PC-3 (cell line): ENCODE measurements around the gene ANO7. TPM values are rescaled to one million over a fixed set of nuclear protein-coding genes. Genes with fewer than 3 reads are reported as not detected.

Experiments used
- ATAC-seq: fragments of 200-7000 bp; cut with Tn5 transposase; 2 replicates; pipeline ENCODE4 v1.9.1; 2020; ENCODE audit warnings: mild to moderate bottlenecking, moderate library complexity
- Bru-seq: library from RNA; stranded (reverse); fragments of 400-500 nt; gene quantifications from one replicate; lab custom pipeline; 2021; lab: Mats Ljungman, UMichigan
- BruChase-seq, 2 experiments: library from RNA; stranded (reverse); fragments of 400-500 nt; gene quantifications; one replicate each; lab custom pipeline; 2021; lab: Mats Ljungman, UMichigan
- BruUV-seq: library from RNA; stranded (reverse); fragments of 400-500 nt; replicated peaks from 2 replicates; lab custom pipeline; 2021; lab: Mats Ljungman, UMichigan
- CTCF ChIA-PET: fragments of 300-600 bp; sonication (Branson Sonifier 250); formaldehyde crosslinking; loops from one replicate; lab custom pipeline; 2022; ENCODE audit warnings: antibody characterized with exemption; lab: Charles Lee
- POLR2A ChIA-PET: fragments of 300-600 bp; sonication (Branson Sonifier 250); formaldehyde crosslinking; loops from one replicate; lab custom pipeline; 2022; ENCODE audit warnings: antibody characterized with exemption; ENCODE audit not compliant: unreplicated experiment; lab: Charles Lee
- DNase-seq: peaks from one replicate; pipeline ENCODE4 v3.0.0-alpha.2; 2015
- H2AFZ ChIP-seq: fragments of 300-600 bp; sonication (generic); 2 replicates; pipeline ENCODE4 v1.6.0; 2016; ENCODE audit warnings: antibody characterized with exemption, low read length
- H3F3A ChIP-seq: fragments of 300-600 bp; sonication (generic); one replicate; pipeline ENCODE4 v1.6.0; 2017; ENCODE audit warnings: antibody characterized with exemption, low read length, control low read depth, mild to moderate bottlenecking; ENCODE audit not compliant: unreplicated experiment
- H3K27ac ChIP-seq: fragments of 300-600 bp; sonication (generic); 2 replicates; pipeline ENCODE4 v1.5.1; 2016; ENCODE audit warnings: mild to moderate bottlenecking, low read length
- H3K27me3 ChIP-seq: fragments of 300-600 bp; sonication (generic); 2 replicates; pipeline ENCODE4 v1.6.1; 2016; ENCODE audit warnings: low read length, mixed read lengths
- H3K36me3 ChIP-seq: fragments of 300-600 bp; sonication (generic); 2 replicates; pipeline ENCODE4 v1.6.1; 2016; ENCODE audit warnings: low read depth, mixed run types, low read length, mixed read lengths
- H3K4me1 ChIP-seq: fragments of 300-600 bp; sonication (generic); 2 replicates; pipeline ENCODE4 v1.5.1; 2016; ENCODE audit warnings: low read length; ENCODE audit not compliant: insufficient read depth
- H3K4me2 ChIP-seq: fragments of 300-600 bp; sonication (generic); 2 replicates; pipeline ENCODE4 v1.6.0; 2016; ENCODE audit warnings: low read length
- H3K4me3 ChIP-seq: fragments of 300-600 bp; sonication (generic); 2 replicates; pipeline ENCODE4 v1.5.1; 2016; ENCODE audit warnings: mild to moderate bottlenecking, low read length, mixed read lengths
- H3K79me2 ChIP-seq: fragments of 300-600 bp; sonication (generic); 2 replicates; pipeline ENCODE4 v1.6.1; 2017; ENCODE audit warnings: low read length, mixed read lengths
- H3K9ac ChIP-seq: fragments of 300-600 bp; sonication (generic); 2 replicates; pipeline ENCODE4 v1.6.0; 2016; ENCODE audit warnings: mild to moderate bottlenecking, low read length
- H3K9me2 ChIP-seq: fragments of 300-600 bp; sonication (generic); replicated peaks from 2 replicates; pipeline ENCODE4 v1.6.1; 2016; ENCODE audit warnings: mixed run types, low read length, mixed read lengths
- H3K9me3 ChIP-seq: fragments of 300-600 bp; sonication (generic); 2 replicates; pipeline ENCODE4 v1.6.1; 2016; ENCODE audit warnings: low read length, mixed read lengths
- H4K20me1 ChIP-seq: fragments of 300-600 bp; sonication (generic); 2 replicates; pipeline ENCODE4 v1.6.1; 2016; ENCODE audit warnings: low read length, mixed read lengths
- CTCF ChIP-seq: fragments of 300-600 bp; sonication (generic); conservative IDR thresholded peaks from 2 replicates; pipeline ENCODE4 v1.5.1; 2017; ENCODE audit warnings: antibody characterized with exemption, low read depth, mild to moderate bottlenecking, low read length
- EZH2 ChIP-seq: fragments of 300-600 bp; sonication (generic); IDR thresholded peaks from one replicate; pipeline ENCODE4 v1.6.1; 2017; ENCODE audit warnings: antibody characterized with exemption, mild to moderate bottlenecking, low read length; ENCODE audit not compliant: unreplicated experiment
- EZH2phosphoT487 ChIP-seq: fragments of 300-600 bp; sonication (generic); IDR thresholded peaks from 2 replicates; pipeline ENCODE4 v1.6.1; 2018; ENCODE audit warnings: mild to moderate bottlenecking, antibody characterized with exemption, low read length, borderline replicate concordance
- intact Hi-C: fragments of 100-400 bp; cut with micrococcal nuclease; formaldehyde crosslinking; loops from 2 replicates; pipeline ENCODE4 v1.9.0; 2023
- long read RNA-seq: library from polyadenylated mRNA; unstranded; transcript quantifications from one replicate; pipeline ENCODE4 v2.0.0, GENCODE V29; 2021; ENCODE audit not compliant: unreplicated experiment
- total RNA-seq: library from RNA; depleted of rRNA; stranded (reverse); fragments of >200 nt; gene quantifications from 2 replicates; pipeline ENCODE4 v1.2.3, GENCODE V29; 2014; rRNA removed

Gene ANO7, protein sequence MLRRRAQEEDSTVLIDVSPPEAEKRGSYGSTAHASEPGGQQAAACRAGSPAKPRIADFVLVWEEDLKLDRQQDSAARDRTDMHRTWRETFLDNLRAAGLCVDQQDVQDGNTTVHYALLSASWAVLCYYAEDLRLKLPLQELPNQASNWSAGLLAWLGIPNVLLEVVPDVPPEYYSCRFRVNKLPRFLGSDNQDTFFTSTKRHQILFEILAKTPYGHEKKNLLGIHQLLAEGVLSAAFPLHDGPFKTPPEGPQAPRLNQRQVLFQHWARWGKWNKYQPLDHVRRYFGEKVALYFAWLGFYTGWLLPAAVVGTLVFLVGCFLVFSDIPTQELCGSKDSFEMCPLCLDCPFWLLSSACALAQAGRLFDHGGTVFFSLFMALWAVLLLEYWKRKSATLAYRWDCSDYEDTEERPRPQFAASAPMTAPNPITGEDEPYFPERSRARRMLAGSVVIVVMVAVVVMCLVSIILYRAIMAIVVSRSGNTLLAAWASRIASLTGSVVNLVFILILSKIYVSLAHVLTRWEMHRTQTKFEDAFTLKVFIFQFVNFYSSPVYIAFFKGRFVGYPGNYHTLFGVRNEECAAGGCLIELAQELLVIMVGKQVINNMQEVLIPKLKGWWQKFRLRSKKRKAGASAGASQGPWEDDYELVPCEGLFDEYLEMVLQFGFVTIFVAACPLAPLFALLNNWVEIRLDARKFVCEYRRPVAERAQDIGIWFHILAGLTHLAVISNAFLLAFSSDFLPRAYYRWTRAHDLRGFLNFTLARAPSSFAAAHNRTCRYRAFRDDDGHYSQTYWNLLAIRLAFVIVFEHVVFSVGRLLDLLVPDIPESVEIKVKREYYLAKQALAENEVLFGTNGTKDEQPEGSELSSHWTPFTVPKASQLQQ
- total RNA-seq = 2.6 and 2.9 TPM in 2 replicates
- percentile 28 among the genes with signal in this experiment for Bru-seq, nascent RNA
- BruChase-seq, experiment 1, labeled RNA remaining after a 6-hour chase = percentile 33 among the genes with signal in this experiment
- percentile 34 among the genes with signal in this experiment for BruChase-seq, experiment 2, labeled RNA remaining after a 2-hour chase
- long read RNA-seq, partial matches to known transcripts = 0 of 4 reads
- long read RNA-seq, other reads (novel, unspliced or antisense) = 2 of 4 reads

DNA sequence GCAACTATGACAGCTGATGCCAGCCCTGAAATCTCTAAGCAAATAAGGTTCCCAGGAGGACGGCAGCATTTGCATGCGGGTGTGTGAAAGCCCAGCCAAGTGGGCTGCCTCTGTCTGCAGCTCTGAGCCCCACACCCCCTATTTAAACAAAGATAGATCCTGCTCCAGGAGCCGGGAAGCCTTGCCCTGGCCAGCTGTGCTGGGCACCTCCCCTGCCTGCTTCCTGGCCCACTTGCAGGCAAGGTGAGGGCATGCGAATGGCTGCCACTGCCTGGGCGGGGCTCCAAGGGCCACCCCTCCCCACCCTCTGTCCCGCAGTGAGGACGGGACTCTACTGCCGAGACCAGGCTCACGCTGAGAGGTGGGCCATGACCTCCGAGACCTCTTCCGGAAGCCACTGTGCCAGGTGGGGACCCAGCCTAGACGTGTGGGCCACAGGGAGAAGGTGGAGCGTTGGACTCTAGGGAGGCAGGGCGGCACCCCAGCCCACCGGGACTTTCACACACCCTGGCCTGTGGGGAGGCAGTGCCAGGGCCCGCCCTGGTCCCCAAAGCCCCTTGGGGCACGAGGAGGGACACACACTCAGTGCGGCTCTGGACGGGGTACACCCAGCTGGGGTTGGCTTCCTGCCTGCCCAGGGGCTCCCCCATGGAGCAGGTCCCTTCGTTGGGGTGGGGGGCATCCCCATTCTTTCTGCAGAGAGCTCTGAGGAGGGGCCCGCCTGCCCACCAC lies at the start of gene ANO7:
Gene ANO7, plus strand, starts transcription at position 317 of the 732 bp plus-strand sequence. CDS start 1,387 bp downstream, outside the sequence.
- TF ChIP-seq EZH2phosphoT487 (no peak), CTCF (no peak), EZH2 (no peak)
- no peaks in the 10 kb centered on the region for H3K4me1 ChIP-seq
- intact Hi-C loops = no loop called here
- H3K4me3 ChIP-seq = no peak within 1 kb of the TSS
- CTCF ChIA-PET = no interaction called here
- no peak within 1 kb of the TSS for H3K4me2 ChIP-seq
- H3K79me2 ChIP-seq = no peaks in the 10 kb centered on the region
- no peaks in the 10 kb centered on the region for H4K20me1 ChIP-seq
- no peaks in the 10 kb centered on the region for H3K9me2 ChIP-seq
- H3K9ac ChIP-seq = no peak within 1 kb of the TSS
- ATAC-seq (peak; percentile 59), DNase-seq (peak; percentile 5)
- no peaks in the 10 kb centered on the region for H3K36me3 ChIP-seq
- H3K27me3 ChIP-seq = no peaks in the 10 kb centered on the region
- BruUV-seq = no TSS peak
- no peak within 1 kb of the TSS for H3K27ac ChIP-seq
- POLR2A ChIA-PET = no interaction called here
- no peaks in the 10 kb centered on the region for H3K9me3 ChIP-seq
- no peaks in the 10 kb centered on the region for H3F3A ChIP-seq
- no peak within 1 kb of the TSS for H2AFZ ChIP-seq

- Histone ChIP-seq H3K36me3 (no peaks in the 10 kb centered on the region), H3K9me2 (no peaks in the 10 kb centered on the region), H3F3A (no peaks in the 10 kb centered on the region), H3K4me2 (no peak overlapping the region), H3K79me2 (no peaks in the 10 kb centered on the region), H3K27ac (no peak overlapping the region), H4K20me1 (no peaks in the 10 kb centered on the region), H3K4me3 (no peak overlapping the region), H3K9ac (no peak overlapping the region), H3K4me1 (no peaks in the 10 kb centered on the region), H3K27me3 (no peaks in the 10 kb centered on the region), H3K9me3 (no peaks in the 10 kb centered on the region), H2AFZ (no peak overlapping the region)
- ChIA-PET POLR2A (no interaction called here), CTCF (no interaction called here)
- ATAC-seq (no peak), DNase-seq (no peak)
- BruUV-seq = no TSS peak
- TF ChIP-seq EZH2 (no peak), CTCF (no peak), EZH2phosphoT487 (no peak)
- intact Hi-C loops = no loop called here
Measured at GRCh38 chr2:241139531-241140444, 48.7 kb upstream of the ANO7 start.
